ENCODE results near the gene FHAD1.

Gene FHAD1

DNA sequence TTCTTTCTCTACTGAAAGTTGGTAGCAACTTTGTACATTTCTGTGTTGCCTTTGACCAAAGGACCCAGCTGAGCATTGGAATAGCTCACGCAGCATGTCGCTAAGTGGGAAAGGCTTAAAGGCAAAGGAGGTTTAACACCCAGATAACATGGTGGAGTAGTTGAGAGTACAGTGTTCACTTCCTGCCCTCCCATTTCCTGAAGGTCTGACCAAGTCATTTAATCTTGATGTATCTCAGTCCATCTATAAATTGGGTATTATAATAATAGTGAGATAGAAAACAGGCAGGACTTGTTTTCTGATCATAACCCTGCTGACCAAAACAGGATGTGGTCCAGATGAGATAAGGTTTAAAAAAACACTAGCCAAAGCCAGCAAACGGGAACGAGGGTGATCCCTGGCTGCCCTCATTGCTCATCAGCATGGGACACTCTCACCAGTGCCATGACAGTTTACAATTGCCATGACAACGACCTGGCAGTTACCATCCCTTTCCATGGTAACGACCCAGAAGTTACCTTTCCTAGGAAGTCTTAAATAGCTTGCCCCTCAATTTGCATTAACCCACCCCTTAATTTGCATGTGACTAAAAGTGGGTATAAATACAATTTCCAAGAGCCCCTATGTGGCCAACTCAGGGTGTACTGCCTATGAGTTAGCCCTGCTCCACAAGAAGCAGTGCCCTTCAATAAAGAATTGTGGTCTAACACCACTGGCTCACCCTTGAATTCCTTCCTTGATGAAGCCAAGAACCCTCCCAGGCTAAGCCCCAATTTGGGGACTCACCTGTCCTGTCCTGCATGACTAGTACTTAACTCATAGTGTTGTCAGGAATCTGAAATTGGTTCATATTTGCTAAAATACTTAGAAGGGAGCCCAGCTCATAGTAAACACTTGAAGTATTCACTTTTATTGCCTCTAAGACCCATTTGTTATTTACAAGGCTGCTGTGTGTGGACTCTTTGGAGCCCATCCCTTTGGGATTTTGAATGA, 28.4 kb upstream of the FHAD1 start:
- no peak for DNase-seq

DNA sequence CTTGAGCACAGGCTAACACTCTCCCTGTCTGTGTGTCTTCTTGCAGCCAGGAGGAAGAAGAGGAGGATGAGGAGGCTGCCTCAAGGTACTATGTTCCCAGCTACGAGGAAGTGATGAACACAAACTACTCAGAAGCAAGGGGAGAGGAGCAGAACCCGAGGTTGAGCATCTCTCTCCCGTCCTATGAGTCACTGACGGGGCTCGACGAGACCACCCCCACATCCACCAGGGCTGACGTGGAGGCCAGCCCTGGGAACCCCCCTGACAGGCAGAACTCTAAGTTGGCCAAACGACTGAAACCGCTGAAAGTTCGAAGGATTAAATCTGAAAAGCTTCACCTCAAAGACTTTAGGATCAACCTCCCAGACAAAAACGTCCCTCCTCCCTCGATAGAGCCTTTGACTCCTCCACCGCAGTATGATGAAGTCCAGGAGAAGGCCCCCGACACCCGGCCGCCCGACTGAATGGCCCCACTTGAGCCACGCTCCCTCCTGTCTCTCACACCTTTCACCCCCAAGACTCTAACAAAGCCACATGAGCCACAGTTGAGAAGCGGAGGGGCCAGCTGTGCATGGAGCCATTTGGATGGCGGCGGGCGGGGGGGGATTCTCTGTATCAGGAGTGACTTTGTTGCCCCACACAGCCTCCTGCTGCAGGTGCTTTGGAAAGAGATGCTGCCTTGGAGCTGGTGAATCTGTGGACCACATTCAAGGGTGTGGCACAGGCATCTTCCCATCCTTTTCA, 27.6 kb upstream of the FHAD1 start:
- DNase-seq, result no peak

DNA sequence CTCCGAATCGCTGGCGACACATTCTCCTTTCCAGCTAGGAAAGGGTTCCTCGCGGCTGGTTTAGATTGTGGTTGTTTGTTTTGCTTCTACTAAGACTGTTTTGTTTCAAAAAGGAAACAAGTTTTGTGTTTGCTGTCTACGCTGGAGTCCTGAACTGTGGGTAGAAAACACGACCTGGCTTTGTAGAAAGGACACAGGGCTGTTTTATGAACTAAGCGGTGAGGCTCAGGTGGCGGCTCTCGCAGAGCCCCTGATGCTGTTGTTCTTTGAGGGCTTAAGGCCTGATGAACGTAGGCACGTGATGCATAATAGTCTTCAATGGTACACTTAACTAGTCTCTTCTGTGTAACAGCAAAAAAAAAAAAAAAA, 27.0 kb upstream of the FHAD1 start:
- DNase-seq, result no peak

DNA sequence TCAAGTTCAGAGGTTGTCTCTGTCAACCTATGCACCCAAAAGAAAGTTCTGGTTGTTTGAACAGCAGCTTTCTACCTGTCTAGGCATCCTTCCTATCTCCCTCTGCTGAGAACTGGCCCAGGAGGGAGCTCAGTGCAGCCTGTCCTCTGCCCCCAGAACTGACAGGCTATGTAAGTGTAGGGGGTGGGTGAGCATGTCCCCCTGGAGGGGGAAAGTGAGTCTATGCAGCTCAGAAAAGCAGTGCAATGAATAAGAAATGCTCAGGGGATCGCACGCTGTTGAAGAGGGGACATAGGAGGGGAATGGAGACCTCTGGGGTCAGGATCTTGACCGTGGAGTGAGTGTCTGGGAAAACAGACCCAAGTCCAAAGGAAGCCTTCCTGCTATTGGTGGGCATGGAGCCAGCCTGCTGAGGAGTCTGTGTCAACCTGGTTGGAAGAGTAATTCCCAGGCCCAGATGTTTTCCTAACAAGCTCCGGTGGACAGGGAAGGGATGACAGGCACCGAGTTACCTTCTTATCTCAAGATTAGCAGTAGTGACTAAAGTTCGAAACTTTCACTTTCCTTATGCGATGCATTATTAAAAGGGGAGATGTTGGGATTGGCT, 26.1 kb upstream of the FHAD1 start:
- DNase-seq, result no peak

DNA sequence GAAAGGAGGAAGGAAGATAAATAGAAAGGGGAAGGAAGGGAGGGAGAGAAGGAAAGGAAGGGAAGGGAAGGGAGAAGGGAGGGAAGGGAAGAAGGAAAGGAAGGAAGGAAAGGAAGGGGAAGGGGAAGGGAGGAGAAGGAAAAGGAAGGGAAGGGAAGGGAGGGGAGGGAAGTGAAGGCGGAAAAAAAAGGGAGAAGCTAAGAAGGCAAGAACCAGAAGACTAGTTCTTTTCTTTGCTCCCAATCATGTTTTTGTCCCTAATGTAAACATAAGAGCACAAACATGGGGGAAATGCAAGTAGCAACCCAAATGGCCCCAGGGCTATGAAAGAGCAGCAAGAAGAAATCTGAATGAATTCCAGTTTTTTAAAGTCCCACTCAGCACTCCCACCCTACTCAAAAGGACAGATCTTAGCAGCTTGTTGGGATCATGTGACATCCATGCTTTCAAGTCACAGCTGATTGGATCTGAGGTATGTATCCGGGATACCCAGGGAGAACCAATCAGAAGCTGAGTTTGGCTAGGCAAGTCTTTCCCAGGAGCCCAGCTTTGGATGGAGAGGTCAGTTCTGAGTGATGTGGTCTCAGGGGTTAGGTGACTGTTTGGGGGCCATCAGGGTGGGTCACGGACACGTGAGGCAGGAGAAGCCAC, 24.2 kb upstream of the FHAD1 start:
- DNase-seq, result no peak

DNA sequence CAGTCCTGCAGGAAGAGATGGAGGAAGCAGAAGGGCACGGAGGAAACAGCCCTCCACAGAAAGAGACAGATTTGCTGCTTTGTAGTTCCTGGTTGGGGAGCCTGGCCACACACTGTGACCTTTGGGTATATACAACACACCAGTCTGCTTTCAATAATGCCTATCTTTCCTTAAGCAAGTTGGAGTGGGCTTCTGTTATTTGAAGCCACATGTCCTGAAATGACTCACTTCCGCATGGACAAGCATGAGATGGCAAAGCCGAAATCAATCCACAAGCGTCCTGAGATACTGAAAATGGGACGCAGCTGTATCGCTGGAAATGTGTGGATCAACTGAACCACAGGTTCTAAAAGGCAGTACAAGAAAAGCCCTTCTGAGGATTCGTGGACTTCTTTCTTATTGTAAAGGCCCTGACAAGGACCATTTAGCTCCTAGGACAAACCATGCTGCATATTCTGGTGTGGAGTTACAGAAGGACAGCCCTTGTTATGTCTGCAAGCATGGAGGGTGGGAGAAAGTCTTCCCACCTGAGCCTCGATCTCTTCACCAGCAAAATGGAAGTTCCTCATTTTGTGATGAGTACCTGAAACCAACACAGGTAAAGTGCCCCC, 22.7 kb upstream of the FHAD1 start:
- no peak for DNase-seq

DNA sequence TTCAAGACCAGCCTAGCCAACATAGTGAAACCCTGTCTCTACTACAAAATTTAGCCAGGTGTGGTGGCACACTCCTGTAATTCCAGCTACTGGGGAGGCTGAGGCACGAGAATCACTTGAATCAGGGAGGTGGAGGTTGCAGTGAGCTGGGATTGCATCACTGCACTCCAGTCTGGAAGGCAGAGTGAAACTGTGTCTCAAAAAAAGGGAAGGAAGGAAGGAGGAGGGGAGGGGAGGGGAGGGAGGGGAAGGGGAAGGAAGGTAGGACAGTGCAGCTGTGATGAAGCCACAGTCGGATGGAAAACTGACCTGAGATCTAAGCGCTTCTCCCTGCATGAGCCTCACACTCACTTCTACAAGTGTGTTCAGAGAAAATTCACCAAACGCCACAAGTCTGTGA, 22.0 kb upstream of the FHAD1 start:
- no peak for DNase-seq

DNA sequence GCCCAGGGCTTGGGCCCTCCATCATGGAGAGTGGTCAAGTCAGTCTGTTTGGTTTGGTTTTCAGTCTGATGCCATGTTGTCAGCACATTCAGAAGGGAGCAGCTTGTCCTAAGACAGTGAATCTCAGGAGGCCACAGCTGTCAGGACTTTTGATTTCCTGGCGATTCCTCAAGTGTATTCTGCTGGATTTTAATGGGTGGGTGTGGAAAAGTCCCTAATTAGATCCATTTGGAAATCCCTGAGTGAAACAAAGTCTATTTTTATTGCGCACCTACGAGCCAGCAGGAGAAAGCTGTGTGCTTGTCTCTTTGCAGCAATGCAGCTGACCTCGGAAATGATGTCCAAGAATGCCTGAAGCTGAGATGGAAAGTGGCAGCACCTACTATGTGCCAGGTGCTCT, 21.6 kb upstream of the FHAD1 start:
- DNase-seq, result no peak

DNA sequence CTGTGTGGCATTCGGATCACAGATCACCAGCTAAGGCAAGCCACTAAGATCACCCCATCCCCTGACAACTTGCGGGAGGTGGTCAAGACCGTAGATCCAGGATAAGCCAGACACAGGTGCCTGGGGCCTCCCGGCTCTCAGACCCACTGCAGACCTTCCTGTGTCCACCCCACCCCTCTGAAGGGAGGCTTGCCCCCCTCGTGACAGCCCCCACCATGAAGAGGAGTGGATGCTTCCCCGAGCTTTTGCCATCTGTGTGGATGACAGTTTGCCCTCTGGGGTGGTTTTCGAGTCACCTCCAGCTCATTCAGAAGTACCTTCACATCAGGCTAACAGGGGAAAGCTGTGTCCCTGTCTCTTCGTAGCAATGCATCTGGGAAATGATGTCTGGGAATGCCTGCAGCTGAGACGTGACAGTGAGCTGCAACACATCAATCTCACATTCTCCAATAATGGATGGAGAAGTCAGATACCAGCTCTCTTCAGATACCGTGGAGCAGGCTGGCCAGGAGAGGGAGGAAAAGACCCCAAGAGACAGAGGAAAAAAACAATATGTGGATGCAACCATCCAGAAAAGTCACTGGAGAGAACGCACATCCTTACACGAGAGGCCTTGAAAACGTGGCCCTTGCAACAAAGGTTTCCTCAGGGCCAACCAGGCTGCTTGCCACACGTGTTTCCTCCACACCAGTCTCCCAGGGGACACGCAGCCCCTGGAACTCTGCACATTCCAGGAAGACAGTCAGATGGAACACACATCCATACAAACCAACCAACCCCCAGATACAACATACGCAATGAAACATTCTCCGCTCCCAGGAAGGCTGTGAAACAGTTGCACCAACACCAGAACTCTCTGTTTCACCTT, 20.4 kb upstream of the FHAD1 start:
- DNase-seq, result no peak

DNA sequence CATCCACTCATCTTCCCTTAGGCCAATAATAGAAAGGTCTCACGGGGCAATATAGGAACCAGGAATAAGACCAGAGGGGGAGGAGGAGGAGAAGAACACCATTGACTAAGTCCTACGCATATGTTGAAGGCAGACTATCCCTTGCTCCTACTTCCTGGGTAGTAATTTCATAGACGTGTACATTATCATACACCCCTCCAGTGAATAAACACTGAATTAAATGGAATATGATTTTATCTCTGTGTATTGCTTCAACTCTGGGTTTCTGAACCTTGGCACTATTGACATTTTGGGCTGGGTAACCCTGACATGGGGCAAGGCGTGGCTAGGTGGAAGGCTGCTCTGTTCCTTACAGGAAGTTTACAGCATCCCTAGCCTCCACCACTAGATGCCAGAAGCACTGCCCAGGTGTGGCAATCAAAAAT, 17.3 kb upstream of the FHAD1 start:
- no peak for DNase-seq

DNA sequence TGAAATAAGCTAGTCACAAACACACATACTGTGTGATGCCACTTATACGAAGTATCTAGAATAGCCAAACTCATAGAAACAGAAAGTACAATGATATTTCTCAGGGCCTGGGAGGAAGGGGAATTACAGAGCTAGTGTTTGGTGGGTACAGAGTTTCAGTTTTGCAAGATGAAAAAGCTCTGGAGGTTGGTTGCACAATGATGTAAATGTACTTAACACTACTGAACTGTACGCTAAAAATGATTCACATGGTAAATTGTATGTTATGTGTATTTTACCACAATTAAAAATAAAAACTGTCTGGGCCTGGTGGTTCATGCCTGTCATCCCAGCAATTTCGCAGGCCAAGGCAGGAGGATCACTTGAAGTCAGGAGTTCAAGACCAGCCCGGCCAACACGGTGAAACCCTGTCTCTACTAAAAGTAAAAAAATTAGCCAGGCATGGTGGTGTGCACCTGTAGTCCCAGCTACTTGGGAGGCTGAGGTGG, 15.3 kb upstream of the FHAD1 start:
- no peak for DNase-seq

DNA sequence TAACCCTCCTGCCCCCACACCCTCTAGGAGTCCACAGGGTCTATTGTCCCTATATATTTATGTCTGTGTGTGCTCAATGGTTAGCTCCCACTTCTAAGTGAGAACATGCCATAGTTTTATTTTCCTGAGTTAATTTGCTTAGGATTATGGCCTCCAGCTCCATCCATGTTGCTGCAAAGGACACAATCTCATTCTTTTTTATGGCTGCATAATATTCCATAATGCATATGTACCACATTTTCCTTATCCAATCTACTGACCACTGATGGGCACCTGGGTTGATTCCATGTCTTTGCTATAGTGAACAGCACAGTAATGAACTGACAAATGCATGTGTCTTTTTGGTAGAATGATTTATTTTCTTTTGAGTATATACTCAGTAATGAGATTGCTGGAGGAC, 13.3 kb upstream of the FHAD1 start:
- DNase-seq, result no peak

DNA sequence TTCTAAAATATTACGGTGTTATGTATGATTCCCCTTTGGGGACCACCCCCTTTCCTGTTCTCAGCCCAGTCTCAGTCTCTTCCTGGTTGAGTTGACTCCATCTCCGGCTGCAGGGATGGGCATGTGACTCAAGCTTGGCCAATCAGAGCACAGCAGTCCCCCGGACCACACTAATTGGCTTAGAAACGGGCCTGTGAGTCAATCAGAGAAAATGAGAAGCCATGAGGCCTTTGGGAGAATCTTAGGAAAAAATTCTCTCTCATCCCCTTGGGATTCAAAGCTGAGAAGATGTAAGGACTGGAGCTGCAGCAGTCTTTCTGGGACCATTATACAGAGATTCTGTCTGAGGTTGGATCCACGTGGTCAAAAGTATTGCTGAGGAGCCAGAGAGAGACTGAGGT, 10.7 kb upstream of the FHAD1 start:
- DNase-seq, result peak in 1 of 2 experiments; percentile 30

DNA sequence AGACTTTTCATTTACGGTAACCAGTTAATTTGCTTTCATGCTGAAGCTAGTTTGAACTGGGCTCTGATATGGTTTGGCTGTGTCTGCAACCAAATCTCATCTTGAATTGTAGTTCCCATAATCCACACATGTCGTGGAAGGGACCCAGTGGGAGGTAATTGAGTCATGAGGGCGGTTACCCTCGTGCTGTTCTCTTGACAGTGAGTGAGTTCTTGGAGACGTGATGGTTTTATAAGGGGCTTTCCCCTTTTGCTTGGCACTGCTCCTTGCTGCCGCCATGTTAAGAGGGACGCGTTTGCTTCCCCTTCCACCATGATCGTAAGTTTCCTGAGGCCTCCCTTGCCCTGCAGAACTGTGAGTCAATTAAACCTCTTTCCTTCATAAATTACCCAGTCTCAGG, 10.3 kb upstream of the FHAD1 start:
- DNase-seq, result no peak

DNA sequence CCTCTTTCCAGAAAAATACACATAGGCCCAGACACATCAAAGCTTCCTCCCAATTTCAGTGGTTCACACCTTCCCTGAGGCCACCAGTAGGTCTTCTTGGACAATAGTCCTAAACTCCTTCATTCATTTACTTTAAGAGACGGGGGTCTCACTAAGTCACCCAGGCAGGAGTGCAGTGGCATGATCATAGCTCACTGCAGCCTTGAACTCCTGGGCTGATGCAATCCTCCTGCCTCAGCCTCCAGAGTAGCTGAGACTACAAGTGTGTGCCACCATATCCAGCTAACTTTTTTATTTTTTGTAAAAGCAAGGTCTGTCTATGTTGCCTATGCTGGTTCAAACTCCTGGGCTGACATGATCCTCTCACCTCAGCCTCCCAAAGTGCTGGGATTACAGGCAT, 8.2 kb upstream of the FHAD1 start:
- no peak for DNase-seq

DNA sequence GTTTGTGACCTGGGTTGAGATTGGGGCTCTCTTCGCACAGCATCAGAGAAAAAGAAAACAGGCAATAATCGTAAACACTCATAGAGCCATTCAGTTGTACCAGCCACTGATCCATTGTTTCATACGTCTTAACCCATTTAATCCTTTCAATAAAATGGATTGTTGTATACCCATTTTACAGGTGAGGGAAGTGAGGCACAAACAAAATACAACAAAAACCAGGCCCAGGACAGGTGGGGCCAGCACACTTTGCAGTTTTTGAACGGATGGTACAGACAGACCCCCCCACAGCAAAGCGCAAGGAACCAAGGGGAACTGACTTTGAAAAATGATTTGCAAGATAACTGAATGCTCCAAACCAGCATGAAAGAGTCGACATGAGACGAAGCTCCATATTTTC, 4.3 kb upstream of the FHAD1 start:
- DNase-seq, result no peak

DNA sequence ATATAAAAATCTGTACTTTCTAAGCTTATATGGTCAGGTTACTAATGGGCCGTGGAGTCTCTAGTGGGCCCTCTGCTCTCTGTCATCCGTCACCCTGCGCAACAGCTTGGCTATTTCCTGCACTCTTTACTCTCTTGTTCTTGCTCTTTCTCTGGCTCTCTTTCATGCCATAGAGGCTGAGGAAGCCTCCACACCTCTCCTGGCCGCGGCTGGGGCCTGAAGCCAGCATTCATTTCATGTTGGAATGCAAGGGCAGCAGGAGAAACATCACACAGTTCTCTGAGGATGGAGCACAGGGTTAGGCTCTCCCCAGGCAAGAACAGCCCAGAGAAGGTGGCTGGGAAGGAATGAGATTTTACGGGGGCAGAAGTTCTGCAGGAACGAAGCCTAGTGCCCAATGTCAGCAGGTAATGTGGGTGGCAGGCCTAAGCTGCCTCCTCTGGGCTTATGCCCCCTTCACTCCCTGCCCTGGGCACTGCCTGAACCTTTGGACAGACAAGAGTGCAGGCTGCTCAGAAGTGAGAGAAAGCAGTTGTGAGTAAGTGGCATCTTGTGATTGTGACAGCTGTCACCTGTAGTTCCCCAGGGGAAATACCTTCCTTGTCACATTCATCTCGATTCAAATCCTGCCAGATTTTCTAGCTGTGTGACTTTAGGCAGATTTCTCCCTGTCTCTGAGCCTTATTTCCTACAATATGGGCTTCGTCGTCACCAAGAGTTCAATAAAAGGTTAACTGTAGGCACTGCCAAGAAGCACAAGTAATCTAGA, 3.6 kb upstream of the FHAD1 start:
- DNase-seq, result peak in 1 of 2 experiments; percentile 14

DNA sequence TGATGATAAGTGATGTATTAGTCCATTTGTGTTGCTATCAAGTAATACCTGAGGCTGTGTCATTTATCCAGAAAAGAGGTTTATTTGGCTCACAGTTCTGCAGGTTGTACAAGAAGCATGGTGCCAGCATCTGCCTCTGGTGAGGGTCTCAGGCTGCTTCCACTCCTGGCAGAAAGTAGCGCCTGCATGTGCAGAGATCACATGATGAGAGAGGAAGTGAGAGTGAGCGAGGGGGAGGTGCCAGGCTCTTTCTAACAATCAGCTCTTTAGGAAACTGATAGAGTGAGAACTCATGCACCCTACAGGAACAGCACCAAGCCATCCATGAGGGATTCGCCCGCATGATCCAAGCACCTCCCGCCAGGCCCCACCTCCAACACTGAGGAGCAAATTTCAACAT, 2.2 kb upstream of the FHAD1 start:
- DNase-seq, result no peak

DNA sequence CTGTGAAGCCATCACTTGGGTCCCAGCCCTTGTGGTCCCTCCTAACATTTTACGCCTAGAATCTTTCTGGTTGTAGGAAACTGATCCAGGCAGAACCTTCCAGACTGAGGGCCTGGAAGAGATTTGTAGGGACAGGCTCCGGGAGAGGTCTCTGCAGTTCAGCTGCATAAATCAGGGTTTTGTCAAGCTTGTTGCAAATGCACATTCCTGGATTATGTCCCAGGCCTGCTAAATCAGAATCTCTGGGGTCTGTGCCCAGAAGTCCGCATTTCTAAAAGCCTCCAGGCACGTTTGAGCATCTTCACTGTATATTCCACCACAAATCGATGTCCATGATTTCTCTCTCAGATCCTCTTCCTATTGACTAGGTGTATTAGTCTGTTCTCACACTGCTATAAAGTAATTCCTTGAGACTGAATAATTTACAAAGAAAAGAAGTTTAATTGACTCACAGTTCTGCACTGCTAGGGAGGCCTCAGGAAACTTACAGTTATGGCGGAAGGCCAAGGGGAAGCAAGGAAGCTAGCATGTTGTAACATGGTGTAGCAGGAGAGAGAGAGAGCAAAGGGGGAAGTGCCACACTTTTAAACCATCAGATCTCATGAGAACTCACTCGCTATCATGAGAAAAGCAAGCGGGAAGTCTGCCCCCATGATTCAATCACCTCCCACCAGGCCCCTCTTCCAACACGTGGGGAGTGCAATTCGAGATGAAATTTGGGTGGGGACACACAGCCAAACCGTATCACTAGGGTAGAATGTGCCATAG, 1.2 kb upstream of the FHAD1 start:
- no peak for DNase-seq

DNA sequence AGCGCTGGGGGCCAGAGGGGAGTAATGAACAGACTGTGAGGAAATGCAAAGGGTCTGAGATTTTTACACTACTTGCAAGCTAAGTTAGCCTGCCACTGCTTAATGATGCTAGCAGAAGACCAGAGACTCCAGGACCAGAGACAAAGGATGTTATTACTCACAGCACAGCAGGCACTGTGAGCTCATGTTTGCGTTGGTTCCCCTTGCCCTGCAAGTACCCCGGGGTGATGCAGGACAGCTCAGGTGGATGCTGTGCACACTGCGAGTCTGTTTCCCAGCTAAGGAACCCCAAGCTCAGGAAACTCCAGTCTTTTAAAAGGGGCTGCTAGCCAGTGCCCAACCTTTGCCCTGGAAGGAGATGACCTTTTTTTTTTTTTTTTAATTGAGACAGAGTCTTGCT, 1.2 kb downstream of the FHAD1 start:
- DNase-seq, result no peak
